Psoas muscle (tissue), 8 donors: ENCODE measurements around the gene BOC. TPM values are rescaled to one million over a fixed set of nuclear protein-coding genes. Genes with fewer than 3 reads are reported as not detected.

Experiments
- ATAC-seq, 4 donors: fragments of 200-7000 bp; cut with Tn5 transposase; one replicate each; pipeline ENCODE4 v1.9.1; 2020; ENCODE audit warnings: moderate library complexity in 3 of 4, mild to moderate bottlenecking in 2 of 4
- DNase-seq, 2 donors: peaks; one replicate each; pipeline ENCODE4 v3.0.0-alpha.2; 2020
- H3K27ac ChIP-seq: fragments of 200-600 bp; one replicate; pipeline ENCODE4 v1.8.0; 2022
- H3K27me3 ChIP-seq, 3 donors: fragments of 200-600 bp in 1 of 3; one replicate each; pipeline versions ENCODE4 v1.6.1 to v1.8.0; 2013 to 2022; ENCODE audit warnings: low read length in 2 of 3, mild to moderate bottlenecking in 2 of 3, moderate library complexity in 1 of 3; ENCODE audit not compliant: insufficient read depth in 3 of 3
- H3K36me3 ChIP-seq, 2 donors: fragments of 200-600 bp in 1 of 2; one replicate each; pipeline versions ENCODE4 v1.6.1 to v1.8.0; 2013 to 2022; ENCODE audit warnings: low read depth in 1 of 2, mild to moderate bottlenecking in 1 of 2, moderate library complexity in 1 of 2; ENCODE audit not compliant: insufficient read depth in 1 of 2
- H3K4me1 ChIP-seq: fragments of 200-600 bp; one replicate; pipeline ENCODE4 v1.8.0; 2022
- H3K4me3 ChIP-seq: fragments of 200-600 bp; one replicate; pipeline ENCODE4 v1.8.0; 2022; ENCODE audit warnings: mild to moderate bottlenecking
- H3K9me3 ChIP-seq: fragments of 200-600 bp; one replicate; pipeline ENCODE4 v1.8.0; 2022
- WGBS, 3 donors: extraction: QIAGEN DNeasy Blood & Tissue Kit; methylation state at CpG; one replicate each; pipeline versions ENCODE4 v1.1.6 to v1.1.7; 2013; 5-methylcytosine and 5-hydroxymethylcytosine counted together
- intact Hi-C, 2 donors: fragments of 100-400 bp; cut with DNase I; formaldehyde crosslinking; loops; one replicate each; pipeline versions ENCODE4 v1.11.0 to v1.14.2; 2022
- polyA plus RNA-seq, 3 donors: library from polyadenylated mRNA; stranded (reverse); fragments of 200-250 nt; gene quantifications; one replicate each; pipeline ENCODE4 v1.2.3, GENCODE V29; 2013
- total RNA-seq, 4 donors: library from RNA; stranded (reverse); fragmentation: NEBNext Ultra II Directional in 2 of 4; extraction: Animal tissue kit (Norgen Biotek cat#: 25700) in 2 of 4; gene quantifications; one replicate each; pipeline versions ENCODE4 v1.2.1 to v1.2.4, GENCODE V29; 2021 to 2023
- TF ChIP-seq, protein P1 (sequence below): fragments of 200-600 bp; IDR thresholded peaks from one replicate; pipeline ENCODE4 v1.8.0; 2022; ENCODE audit warnings: antibody characterized with exemption
- donor health status: healthy with polysubstance abuse.
- donor health status: DM: no; HTN: no; CAD: no; lungs with moderate emphysema.
- donor health status: Bipolar disorder and iron deficiency.
- donor health status: healthy.
- donor health status: DM: yes; HTN: yes; CAD: no.
- donor health status: DM: no; HTN: no; CAD: no.
- donor health status: DM: no; HTN: no; CAD: no.
- donor health status: DM: yes; HTN: yes; CAD: no.

The BOC gene
- total and polyA plus RNA-seq, 7 donors = 1.1 to 15.4 (median 3.8) TPM

DNA sequence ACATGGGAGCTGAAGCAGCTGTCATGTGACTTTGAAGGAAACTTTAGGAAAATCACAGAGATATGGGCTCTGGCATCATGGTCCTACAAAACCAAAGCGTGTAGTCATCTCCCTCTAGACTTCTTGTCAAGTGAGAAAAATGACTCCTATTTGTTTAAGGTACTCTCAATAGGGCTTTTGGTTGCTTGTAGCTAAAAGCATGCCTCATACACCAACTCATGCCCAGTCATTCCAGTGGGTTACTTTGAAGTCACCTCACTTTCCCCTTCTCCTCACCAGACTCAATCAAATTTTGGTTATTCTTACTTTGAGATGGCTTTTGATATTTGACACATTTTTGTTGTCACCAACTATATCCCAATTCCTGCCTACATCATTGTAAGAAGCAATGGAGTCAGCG, 81.6 kb downstream of the BOC start:
- ATAC-seq (no peak), DNase-seq (no peak)
- Histone ChIP-seq H3K4me1 (no peaks in the 10 kb centered on the region), H3K27ac (no peak overlapping the region), H3K27me3 (no peaks in the 10 kb centered on the region), H3K36me3 (no peaks in the 10 kb centered on the region), H3K9me3 (no peaks in the 10 kb centered on the region), H3K4me3 (no peak overlapping the region)
- WGBS, 3 donors = 93 to 97% (median 95%) methylated on average over 2 of the region's 2 CpGs
- intact Hi-C loops = no loop called here
- TF ChIP-seq, protein P1, sequence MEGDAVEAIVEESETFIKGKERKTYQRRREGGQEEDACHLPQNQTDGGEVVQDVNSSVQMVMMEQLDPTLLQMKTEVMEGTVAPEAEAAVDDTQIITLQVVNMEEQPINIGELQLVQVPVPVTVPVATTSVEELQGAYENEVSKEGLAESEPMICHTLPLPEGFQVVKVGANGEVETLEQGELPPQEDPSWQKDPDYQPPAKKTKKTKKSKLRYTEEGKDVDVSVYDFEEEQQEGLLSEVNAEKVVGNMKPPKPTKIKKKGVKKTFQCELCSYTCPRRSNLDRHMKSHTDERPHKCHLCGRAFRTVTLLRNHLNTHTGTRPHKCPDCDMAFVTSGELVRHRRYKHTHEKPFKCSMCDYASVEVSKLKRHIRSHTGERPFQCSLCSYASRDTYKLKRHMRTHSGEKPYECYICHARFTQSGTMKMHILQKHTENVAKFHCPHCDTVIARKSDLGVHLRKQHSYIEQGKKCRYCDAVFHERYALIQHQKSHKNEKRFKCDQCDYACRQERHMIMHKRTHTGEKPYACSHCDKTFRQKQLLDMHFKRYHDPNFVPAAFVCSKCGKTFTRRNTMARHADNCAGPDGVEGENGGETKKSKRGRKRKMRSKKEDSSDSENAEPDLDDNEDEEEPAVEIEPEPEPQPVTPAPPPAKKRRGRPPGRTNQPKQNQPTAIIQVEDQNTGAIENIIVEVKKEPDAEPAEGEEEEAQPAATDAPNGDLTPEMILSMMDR = no peak

DNA sequence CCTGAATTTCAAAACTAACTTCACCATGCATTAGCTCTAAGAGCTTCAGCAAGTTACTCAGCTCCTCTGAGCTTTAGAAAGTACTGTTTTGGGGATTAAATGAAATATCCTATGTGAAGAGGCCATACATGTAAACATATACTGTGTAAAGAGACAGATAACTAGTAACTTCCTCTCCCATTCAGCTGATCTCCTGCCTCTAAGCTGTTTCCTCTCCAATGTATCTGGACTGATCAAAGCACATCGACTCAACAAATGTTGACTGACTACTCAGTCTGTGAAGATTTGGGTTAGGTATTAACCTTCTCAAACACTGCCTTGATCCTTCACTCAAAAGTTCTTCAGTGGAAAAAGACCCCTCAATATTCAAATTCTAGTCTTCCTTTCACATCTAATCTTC, 82.0 kb downstream of the BOC start:
- Histone ChIP-seq H3K27ac (no peak overlapping the region), H3K9me3 (no peaks in the 10 kb centered on the region), H3K4me1 (no peaks in the 10 kb centered on the region), H3K4me3 (no peak overlapping the region), H3K27me3 (no peaks in the 10 kb centered on the region), H3K36me3 (no peaks in the 10 kb centered on the region)
- TF ChIP-seq, protein P1 = no peak
- DNase-seq (no peak), ATAC-seq (no peak)
- WGBS, 3 donors = 84 to 92% (median 85%) methylated on average over 1 of the region's 1 CpG
- intact Hi-C loops = no loop called here

DNA sequence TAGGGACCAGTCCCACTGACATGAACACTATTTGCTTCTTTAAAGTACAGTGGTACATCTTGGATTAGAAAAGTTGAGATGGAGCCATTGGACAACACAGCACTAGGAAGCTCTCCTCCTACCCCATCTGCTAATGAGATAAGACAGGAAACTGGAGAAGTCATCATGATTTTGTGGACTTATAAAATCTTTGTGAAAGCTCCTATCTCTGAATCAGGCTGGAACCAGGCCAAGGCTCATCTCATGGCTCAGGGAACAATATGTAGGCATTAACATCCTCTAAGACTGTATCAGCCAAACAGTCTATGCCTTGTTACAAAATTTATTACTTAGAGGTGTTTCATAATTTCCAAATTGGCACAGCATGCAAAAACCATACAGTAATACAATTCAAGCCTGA, 84.1 kb downstream of the BOC start:
- Histone ChIP-seq H3K27me3 (no peaks in the 10 kb centered on the region), H3K4me1 (no peaks in the 10 kb centered on the region), H3K9me3 (no peaks in the 10 kb centered on the region), H3K36me3 (no peaks in the 10 kb centered on the region), H3K4me3 (no peak overlapping the region), H3K27ac (no peak overlapping the region)
- TF ChIP-seq, protein P1 = no peak
- ATAC-seq (no peak), DNase-seq (no peak)
- intact Hi-C loops = no loop called here

DNA sequence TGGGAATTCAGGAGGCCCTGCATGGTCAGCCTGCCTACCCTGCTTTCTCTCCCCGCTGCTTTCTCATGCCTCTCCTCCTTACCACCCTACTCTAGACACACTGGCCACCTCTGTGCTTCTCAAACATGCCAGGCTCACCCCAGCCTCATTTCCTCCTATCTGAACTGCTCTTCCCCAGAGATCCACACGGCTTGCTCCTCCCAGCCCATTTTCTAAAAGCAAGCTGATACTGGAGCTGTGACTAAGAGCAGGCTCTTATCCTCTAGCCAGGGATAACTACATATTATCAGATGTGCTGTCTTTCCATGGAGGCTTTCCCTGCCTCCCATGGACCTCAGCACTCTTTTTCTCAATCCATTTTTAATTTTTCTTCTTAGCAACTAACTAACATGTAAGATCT, 85.9 kb downstream of the BOC start:
- Histone ChIP-seq H3K36me3 (no peaks in the 10 kb centered on the region), H3K9me3 (no peaks in the 10 kb centered on the region), H3K4me1 (no peaks in the 10 kb centered on the region), H3K4me3 (no peak overlapping the region), H3K27me3 (no peaks in the 10 kb centered on the region), H3K27ac (no peak overlapping the region)
- ATAC-seq (no peak), DNase-seq (no peak)
- TF ChIP-seq, protein P1 = no peak
- WGBS, 3 donors = 70 to 76% (median 71%) methylated on average over 2 of the region's 2 CpGs
- intact Hi-C loops = no loop called here

DNA sequence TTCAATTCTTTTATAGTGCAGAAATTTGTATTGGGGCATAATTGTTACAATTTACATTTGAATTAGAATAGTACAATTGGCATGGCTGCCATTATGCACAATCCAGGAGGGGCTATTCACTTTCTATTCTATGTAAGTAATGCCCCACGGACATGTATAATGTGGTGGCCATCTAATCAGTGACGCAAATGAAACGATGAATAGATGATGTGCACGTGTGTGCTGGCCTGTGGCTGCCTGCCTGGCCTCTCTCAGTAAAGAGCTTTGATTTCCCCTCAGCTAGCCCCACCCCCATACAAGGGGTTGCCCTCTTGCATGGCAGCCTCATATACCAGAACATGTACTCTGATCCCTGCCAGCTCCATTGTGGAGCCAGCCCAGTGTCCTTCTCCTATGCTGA, 86.5 kb downstream of the BOC start:
- no peaks in the 10 kb centered on the region for H3K9me3 ChIP-seq
- TF ChIP-seq, protein P1 = no peak
- WGBS, 3 donors = 85 to 92% (median 85%) methylated on average over 4 of the region's 4 CpGs
- no peaks in the 10 kb centered on the region for H3K36me3 ChIP-seq
- H3K27me3 ChIP-seq = no peaks in the 10 kb centered on the region
- intact Hi-C loops = no loop called here
- H3K4me1 ChIP-seq = no peaks in the 10 kb centered on the region
- no peak for ATAC-seq
- no peak overlapping the region for H3K4me3 ChIP-seq
- no peak for DNase-seq
- no peak overlapping the region for H3K27ac ChIP-seq
